ENCODE data around the gene C10orf95.

DNA sequence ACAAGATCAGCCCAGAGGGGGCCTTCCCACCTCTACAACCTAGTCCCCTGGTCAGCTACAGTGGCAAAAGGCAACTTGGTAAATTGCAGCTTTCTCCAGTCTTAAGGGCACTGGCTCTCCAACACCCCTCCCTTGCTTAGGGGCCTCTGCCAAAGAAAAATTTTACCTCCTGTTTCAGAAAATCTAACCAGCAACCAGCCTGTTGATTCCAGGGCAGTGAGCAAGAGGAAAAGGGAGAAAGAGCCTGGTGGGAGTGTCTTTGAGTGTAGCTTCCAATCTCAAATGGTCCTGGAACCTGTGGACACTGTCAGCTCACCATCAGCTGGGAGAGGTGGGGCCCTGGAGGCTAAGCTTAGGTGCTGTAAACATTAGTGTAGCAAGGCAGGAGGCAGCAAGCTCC lies 28.3 kb upstream of the C10orf95 start:
- TF ChIP-seq, protein P1, sequence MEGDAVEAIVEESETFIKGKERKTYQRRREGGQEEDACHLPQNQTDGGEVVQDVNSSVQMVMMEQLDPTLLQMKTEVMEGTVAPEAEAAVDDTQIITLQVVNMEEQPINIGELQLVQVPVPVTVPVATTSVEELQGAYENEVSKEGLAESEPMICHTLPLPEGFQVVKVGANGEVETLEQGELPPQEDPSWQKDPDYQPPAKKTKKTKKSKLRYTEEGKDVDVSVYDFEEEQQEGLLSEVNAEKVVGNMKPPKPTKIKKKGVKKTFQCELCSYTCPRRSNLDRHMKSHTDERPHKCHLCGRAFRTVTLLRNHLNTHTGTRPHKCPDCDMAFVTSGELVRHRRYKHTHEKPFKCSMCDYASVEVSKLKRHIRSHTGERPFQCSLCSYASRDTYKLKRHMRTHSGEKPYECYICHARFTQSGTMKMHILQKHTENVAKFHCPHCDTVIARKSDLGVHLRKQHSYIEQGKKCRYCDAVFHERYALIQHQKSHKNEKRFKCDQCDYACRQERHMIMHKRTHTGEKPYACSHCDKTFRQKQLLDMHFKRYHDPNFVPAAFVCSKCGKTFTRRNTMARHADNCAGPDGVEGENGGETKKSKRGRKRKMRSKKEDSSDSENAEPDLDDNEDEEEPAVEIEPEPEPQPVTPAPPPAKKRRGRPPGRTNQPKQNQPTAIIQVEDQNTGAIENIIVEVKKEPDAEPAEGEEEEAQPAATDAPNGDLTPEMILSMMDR (IDR thresholded peaks at IDR 0.05; ENCODE audit: low read depth, low read length, poor library complexity, severe bottlenecking) = no peak
- no peak for TF ChIP-seq EZH2phosphoT487 (IDR thresholded peaks at IDR 0.05; ENCODE audit: borderline replicate concordance, low read length)

Data from DOHH2 (cell line).